Liver (tissue), 9 donors: ENCODE measurements around the gene LRRC70. TPM values are rescaled to one million over a fixed set of nuclear protein-coding genes. Genes with fewer than 3 reads are reported as not detected.

Experiments used
- DNase-seq: peaks from one replicate; pipeline ENCODE4 v3.0.0-alpha.2; 2017; ENCODE audit warnings: low spot score
- H3K27ac ChIP-seq, 2 donors: one replicate each; pipeline ENCODE4 v1.7.0; 2013; ENCODE audit warnings: inconsistent platforms in 2 of 2, low read length in 2 of 2, control low read depth in 1 of 2, low read depth in 1 of 2, mild to moderate bottlenecking in 1 of 2
- H3K27me3 ChIP-seq, 4 donors: one replicate each; pipeline versions ENCODE4 v1.6.1 to v1.7.0; 2013; ENCODE audit warnings: low read length in 3 of 4, inconsistent platforms in 1 of 4, mild to moderate bottlenecking in 1 of 4, moderate library complexity in 1 of 4; ENCODE audit not compliant: control insufficient read depth in 4 of 4, insufficient read depth in 4 of 4
- H3K36me3 ChIP-seq, 4 donors: one replicate each; pipeline versions ENCODE4 v1.6.1 to v1.7.0; 2013; ENCODE audit warnings: low read length in 3 of 4, mild to moderate bottlenecking in 3 of 4, low read depth in 1 of 4, moderate library complexity in 1 of 4; ENCODE audit not compliant: control insufficient read depth in 4 of 4, insufficient read depth in 3 of 4
- H3K4me1 ChIP-seq, 4 donors: one replicate each; pipeline versions ENCODE4 v1.6.1 to v1.7.0; 2013; ENCODE audit warnings: low read length in 3 of 4, mild to moderate bottlenecking in 3 of 4, moderate library complexity in 1 of 4; ENCODE audit not compliant: control insufficient read depth in 4 of 4, insufficient read depth in 4 of 4
- H3K4me3 ChIP-seq, 3 donors: one replicate each; pipeline versions ENCODE4 v1.6.1 to v1.7.0; 2013; ENCODE audit warnings: low read length in 3 of 3, control low read depth in 1 of 3, low read depth in 1 of 3, mild to moderate bottlenecking in 1 of 3
- H3K9ac ChIP-seq, 2 donors: one replicate each; pipeline ENCODE4 v1.7.0; 2013; ENCODE audit warnings: low read length in 2 of 2, mild to moderate bottlenecking in 2 of 2, moderate library complexity in 2 of 2, control low read depth in 1 of 2, low read depth in 1 of 2
- H3K9me3 ChIP-seq, 4 donors: one replicate each; pipeline versions ENCODE4 v1.6.1 to v1.7.0; 2013; ENCODE audit warnings: low read length in 3 of 4; ENCODE audit not compliant: control insufficient read depth in 4 of 4
- EGR1 ChIP-seq, 2 donors: IDR thresholded peaks; 2 replicates each; pipeline ENCODE4 v1.6.1; 2016 to 2018; ENCODE audit warnings: antibody characterized with exemption in 2 of 2, low read depth in 2 of 2
- FOXA1 ChIP-seq: IDR thresholded peaks from 2 replicates; pipeline ENCODE4 v1.6.1; 2016; ENCODE audit warnings: antibody characterized with exemption
- FOXA2 ChIP-seq: IDR thresholded peaks from 2 replicates; pipeline ENCODE4 v1.6.1; 2016; ENCODE audit warnings: antibody characterized with exemption
- GABPA ChIP-seq, 2 donors: IDR thresholded peaks in 1 of 2; conservative IDR thresholded peaks in 1 of 2; 2 replicates each; pipeline ENCODE4 v1.6.1; 2016; ENCODE audit warnings: antibody characterized with exemption in 2 of 2, mild to moderate bottlenecking in 1 of 2, moderate library complexity in 1 of 2
- HNF4A ChIP-seq, 2 donors: conservative IDR thresholded peaks; 2 replicates each; pipeline ENCODE4 v1.6.1; 2016; ENCODE audit warnings: antibody characterized with exemption in 2 of 2, mild to moderate bottlenecking in 2 of 2
- HNF4G ChIP-seq: IDR thresholded peaks from 2 replicates; pipeline ENCODE4 v1.6.1; 2016; ENCODE audit warnings: antibody characterized with exemption
- JUND ChIP-seq, 2 donors: IDR thresholded peaks; 2 replicates each; pipeline ENCODE4 v1.6.1; 2016; ENCODE audit warnings: antibody characterized with exemption in 2 of 2
- NR2F2 ChIP-seq: IDR thresholded peaks from 2 replicates; pipeline ENCODE4 v1.6.1; 2016; ENCODE audit warnings: antibody characterized with exemption
- RAD21 ChIP-seq, 2 donors: IDR thresholded peaks; 2 replicates each; pipeline ENCODE4 v1.6.1; 2016; ENCODE audit warnings: antibody characterized with exemption in 2 of 2, mild to moderate bottlenecking in 2 of 2
- RXRA ChIP-seq, 2 donors: IDR thresholded peaks; 2 replicates each; pipeline ENCODE4 v1.6.1; 2017 to 2018; ENCODE audit warnings: antibody characterized with exemption in 2 of 2, mild to moderate bottlenecking in 1 of 2
- SP1 ChIP-seq: IDR thresholded peaks from 2 replicates; pipeline ENCODE4 v1.6.1; 2018; ENCODE audit warnings: antibody characterized with exemption, mild to moderate bottlenecking
- YY1 ChIP-seq: IDR thresholded peaks from 2 replicates; pipeline ENCODE4 v1.6.1; 2016; ENCODE audit warnings: antibody characterized with exemption, mild to moderate bottlenecking
- WGBS: extraction: QIAGEN DNeasy Blood & Tissue Kit; methylation state at CpG from one replicate; pipeline ENCODE4 v1.1.7; 2013; 5-methylcytosine and 5-hydroxymethylcytosine counted together
- polyA plus RNA-seq, 2 donors: library from polyadenylated mRNA; stranded (reverse) in 1 of 2; unstranded in 1 of 2; fragments of 200-250 nt in 1 of 2; fragments of >200 nt in 1 of 2; fragmentation: Nextera tagmentation in 1 of 2; extraction: Ambion mirVana in 1 of 2; gene quantifications; one replicate each; pipeline versions ENCODE4 v1.2.1 to v1.2.3, GENCODE V29; 2013 to 2015
- total RNA-seq, 2 donors: library from RNA; depleted of rRNA; stranded (reverse); fragments of >200 nt; gene quantifications; one replicate each; pipeline ENCODE4 v1.2.3, GENCODE V29; 2014
- TF ChIP-seq, protein P1 (sequence below): IDR thresholded peaks from 2 replicates; pipeline ENCODE4 v1.6.1; 2016; ENCODE audit warnings: antibody characterized with exemption, mild to moderate bottlenecking
- TF ChIP-seq, protein P2 (sequence below): IDR thresholded peaks from 2 replicates; pipeline ENCODE4 v1.6.1; 2016; ENCODE audit warnings: antibody characterized with exemption
- TF ChIP-seq, protein P3 (sequence below): fragments of 150-350 bp; IDR thresholded peaks from 2 replicates; pipeline ENCODE4 v1.5.1; 2017; ENCODE audit warnings: improper control_type of control experiment, low read depth, low read length; ENCODE audit not compliant: missing input control
- TF ChIP-seq, protein P4 (sequence below): IDR thresholded peaks from 2 replicates; pipeline ENCODE4 v1.6.1; 2016; ENCODE audit warnings: antibody characterized with exemption
- donor health status: healthy.
- donor health status: healthy.
- donor health status: healthy.
- donor health status: healthy.
- donor health status: healthy.

LRRC70 gene
- total and polyA plus RNA-seq, 4 donors = 0.66 to 2.8 (median 1.7) TPM

DNA sequence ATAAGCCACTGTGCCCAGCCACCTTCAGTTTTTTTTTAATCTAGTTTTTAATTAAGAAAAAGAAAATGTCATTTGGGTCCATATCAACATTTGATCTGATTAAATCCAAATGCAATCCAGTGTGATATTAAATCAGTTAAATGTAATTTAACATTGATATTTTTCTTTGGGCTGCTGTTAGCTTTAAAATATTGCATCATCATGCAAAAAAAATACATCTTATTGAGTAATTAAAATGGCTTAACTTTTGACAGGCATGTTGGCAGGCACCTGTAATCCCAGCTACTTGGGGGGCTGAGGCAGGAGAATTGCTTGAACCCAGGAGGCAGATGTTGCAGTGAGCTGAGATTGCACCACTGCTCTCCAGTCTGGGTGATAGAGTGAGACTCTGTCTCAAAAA lies 22.7 kb upstream of the LRRC70 start:
- no peak for DNase-seq
- H3K36me3 ChIP-seq = peaks cover 0 to 4% (median 0%) of the 10 kb centered on the region in 4 donors

DNA sequence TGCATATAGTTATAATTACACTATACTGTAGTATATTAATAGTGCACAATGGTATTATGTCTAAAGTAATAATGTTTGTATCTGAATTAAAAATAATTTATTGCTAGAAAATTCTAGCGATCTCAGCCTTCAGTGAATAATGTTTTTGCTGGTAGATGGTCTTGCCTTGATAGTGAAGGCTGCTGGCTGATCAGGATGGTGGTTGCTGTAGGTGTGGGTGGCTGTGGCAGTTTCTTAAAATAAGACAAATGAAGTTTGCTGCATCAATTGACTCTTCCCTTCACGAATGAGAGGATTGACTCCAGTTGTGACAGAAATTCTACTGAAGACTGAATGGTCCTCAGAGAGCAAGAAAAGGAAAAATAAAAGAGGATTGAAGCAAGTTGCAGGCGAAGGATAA lies 19.7 kb upstream of the LRRC70 start:
- WGBS = 96% methylated on average over 3 of the region's 3 CpGs
- Histone ChIP-seq H3K27me3 (no peaks in the 10 kb centered on the region), H3K4me3 (no peak overlapping the region), H3K27ac (no peak overlapping the region), H3K4me1 (no peaks in the 10 kb centered on the region), H3K9ac (no peak overlapping the region), H3K9me3 (no peaks in the 10 kb centered on the region), H3K36me3 (peaks cover 0 to 4% (median 0%) of the 10 kb centered on the region in 4 donors)
- no peak for TF ChIP-seq EGR1 (IDR thresholded peaks at IDR 0.05; ENCODE audit: low read depth in 2 of 2)
- no peak for TF ChIP-seq HNF4G
- TF ChIP-seq, protein P1, sequence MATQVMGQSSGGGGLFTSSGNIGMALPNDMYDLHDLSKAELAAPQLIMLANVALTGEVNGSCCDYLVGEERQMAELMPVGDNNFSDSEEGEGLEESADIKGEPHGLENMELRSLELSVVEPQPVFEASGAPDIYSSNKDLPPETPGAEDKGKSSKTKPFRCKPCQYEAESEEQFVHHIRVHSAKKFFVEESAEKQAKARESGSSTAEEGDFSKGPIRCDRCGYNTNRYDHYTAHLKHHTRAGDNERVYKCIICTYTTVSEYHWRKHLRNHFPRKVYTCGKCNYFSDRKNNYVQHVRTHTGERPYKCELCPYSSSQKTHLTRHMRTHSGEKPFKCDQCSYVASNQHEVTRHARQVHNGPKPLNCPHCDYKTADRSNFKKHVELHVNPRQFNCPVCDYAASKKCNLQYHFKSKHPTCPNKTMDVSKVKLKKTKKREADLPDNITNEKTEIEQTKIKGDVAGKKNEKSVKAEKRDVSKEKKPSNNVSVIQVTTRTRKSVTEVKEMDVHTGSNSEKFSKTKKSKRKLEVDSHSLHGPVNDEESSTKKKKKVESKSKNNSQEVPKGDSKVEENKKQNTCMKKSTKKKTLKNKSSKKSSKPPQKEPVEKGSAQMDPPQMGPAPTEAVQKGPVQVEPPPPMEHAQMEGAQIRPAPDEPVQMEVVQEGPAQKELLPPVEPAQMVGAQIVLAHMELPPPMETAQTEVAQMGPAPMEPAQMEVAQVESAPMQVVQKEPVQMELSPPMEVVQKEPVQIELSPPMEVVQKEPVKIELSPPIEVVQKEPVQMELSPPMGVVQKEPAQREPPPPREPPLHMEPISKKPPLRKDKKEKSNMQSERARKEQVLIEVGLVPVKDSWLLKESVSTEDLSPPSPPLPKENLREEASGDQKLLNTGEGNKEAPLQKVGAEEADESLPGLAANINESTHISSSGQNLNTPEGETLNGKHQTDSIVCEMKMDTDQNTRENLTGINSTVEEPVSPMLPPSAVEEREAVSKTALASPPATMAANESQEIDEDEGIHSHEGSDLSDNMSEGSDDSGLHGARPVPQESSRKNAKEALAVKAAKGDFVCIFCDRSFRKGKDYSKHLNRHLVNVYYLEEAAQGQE = no peak
- TF ChIP-seq, protein P2, sequence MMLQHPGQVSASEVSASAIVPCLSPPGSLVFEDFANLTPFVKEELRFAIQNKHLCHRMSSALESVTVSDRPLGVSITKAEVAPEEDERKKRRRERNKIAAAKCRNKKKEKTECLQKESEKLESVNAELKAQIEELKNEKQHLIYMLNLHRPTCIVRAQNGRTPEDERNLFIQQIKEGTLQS = no peak
- TF ChIP-seq, protein P3, sequence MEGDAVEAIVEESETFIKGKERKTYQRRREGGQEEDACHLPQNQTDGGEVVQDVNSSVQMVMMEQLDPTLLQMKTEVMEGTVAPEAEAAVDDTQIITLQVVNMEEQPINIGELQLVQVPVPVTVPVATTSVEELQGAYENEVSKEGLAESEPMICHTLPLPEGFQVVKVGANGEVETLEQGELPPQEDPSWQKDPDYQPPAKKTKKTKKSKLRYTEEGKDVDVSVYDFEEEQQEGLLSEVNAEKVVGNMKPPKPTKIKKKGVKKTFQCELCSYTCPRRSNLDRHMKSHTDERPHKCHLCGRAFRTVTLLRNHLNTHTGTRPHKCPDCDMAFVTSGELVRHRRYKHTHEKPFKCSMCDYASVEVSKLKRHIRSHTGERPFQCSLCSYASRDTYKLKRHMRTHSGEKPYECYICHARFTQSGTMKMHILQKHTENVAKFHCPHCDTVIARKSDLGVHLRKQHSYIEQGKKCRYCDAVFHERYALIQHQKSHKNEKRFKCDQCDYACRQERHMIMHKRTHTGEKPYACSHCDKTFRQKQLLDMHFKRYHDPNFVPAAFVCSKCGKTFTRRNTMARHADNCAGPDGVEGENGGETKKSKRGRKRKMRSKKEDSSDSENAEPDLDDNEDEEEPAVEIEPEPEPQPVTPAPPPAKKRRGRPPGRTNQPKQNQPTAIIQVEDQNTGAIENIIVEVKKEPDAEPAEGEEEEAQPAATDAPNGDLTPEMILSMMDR = no peak
- TF ChIP-seq SP1 = no peak
- TF ChIP-seq RAD21 (IDR thresholded peaks at IDR 0.05) = no peak
- no peak for TF ChIP-seq FOXA1
- TF ChIP-seq JUND (IDR thresholded peaks at IDR 0.05) = no peak
- TF ChIP-seq NR2F2 = no peak
- TF ChIP-seq GABPA (IDR thresholded peaks at IDR 0.05 in 1 of 2, conservative IDR thresholded peaks at IDR 0.05 in 1 of 2) = no peak
- TF ChIP-seq FOXA2 = no peak
- TF ChIP-seq, protein P4, sequence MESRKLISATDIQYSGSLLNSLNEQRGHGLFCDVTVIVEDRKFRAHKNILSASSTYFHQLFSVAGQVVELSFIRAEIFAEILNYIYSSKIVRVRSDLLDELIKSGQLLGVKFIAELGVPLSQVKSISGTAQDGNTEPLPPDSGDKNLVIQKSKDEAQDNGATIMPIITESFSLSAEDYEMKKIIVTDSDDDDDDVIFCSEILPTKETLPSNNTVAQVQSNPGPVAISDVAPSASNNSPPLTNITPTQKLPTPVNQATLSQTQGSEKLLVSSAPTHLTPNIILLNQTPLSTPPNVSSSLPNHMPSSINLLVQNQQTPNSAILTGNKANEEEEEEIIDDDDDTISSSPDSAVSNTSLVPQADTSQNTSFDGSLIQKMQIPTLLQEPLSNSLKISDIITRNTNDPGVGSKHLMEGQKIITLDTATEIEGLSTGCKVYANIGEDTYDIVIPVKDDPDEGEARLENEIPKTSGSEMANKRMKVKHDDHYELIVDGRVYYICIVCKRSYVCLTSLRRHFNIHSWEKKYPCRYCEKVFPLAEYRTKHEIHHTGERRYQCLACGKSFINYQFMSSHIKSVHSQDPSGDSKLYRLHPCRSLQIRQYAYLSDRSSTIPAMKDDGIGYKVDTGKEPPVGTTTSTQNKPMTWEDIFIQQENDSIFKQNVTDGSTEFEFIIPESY = no peak
- TF ChIP-seq YY1 = no peak
- no peak for DNase-seq

More for the DNA sequence above, 22.7 kb upstream of the LRRC70 start:
- TF ChIP-seq HNF4G (no peak), SP1 (no peak), HNF4A (conservative IDR thresholded peaks at IDR 0.05) (no peak), JUND (IDR thresholded peaks at IDR 0.05) (no peak), EGR1 (IDR thresholded peaks at IDR 0.05; ENCODE audit: low read depth in 2 of 2) (no peak), RXRA (IDR thresholded peaks at IDR 0.05) (no peak)
- TF ChIP-seq, protein P1 = no peak
- no peak overlapping the region for H3K27ac ChIP-seq
- H3K27me3 ChIP-seq = no peaks in the 10 kb centered on the region
- no peak overlapping the region for H3K9ac ChIP-seq
- H3K9me3 ChIP-seq = no peaks in the 10 kb centered on the region
- H3K4me3 ChIP-seq = no peak overlapping the region
- H3K4me1 ChIP-seq = no peaks in the 10 kb centered on the region
